ENCODE measurements around the gene TSHZ2.
"Not testable (repeated sequence)": the region's sequence is repeated elsewhere in the genome, so short reads cannot be mapped to it uniquely, and the experiment has no call there.

Gene TSHZ2

DNA sequence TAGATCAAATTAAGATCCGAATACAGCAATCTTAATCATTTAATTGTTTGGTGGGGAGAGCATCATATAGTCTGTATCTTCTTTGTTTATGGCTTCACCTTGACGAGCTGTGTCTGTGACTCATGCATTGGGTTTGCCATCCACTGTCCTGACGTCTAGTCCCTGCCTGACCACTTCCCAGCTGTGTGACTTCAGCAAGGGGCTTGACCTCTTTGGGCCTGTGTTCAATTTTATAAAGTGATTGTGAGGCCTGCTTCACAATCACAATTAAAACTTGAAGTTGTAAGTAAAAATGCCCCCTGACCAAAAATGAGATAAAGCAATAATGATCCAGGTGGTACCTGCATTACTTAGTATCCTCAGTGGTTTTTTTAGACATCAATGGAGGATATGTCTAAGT is 412.2 kb downstream of the TSHZ2 start:
- no peak for DNase-seq (ENCODE audit: low read depth)

DNA sequence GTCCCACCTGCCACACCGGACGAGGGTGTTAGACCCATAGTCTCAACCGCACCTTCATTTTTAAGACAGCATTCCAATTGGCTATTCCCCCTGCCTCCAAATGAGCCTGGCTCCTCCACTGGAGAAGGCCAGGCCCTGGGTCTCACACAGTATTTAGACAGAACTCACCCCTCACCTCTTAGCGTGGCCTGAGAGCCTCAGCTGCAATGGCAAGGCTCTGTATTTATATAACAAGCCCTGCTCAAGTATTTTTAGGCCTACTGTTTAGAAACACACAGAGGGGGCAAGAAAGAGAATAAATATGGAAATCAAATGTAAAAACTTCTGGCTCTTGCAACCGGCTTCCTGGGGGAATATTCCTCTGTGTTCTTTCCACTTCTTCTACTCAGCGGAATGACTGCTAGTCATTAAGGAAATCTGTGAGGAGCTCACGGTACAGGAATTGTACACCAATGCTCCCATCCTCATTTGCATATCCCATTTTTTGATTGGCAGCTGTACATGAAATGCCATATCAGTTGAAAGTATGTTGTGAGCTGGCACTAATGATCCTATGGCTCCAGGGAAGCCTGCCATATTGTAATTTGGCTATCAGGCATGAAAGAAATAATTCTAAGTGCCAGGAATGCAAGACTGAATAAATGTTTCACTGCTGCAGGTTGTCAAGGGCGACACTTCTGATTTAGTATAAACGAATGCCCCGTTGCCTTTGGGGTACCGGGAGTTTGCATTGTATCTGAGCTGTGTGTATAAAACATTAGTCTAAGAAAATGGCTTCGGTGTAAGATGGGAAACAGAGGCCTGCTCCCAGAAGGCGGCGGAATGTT is 414.0 kb downstream of the TSHZ2 start:
- no peak for DNase-seq (ENCODE audit: low read depth)

DNA sequence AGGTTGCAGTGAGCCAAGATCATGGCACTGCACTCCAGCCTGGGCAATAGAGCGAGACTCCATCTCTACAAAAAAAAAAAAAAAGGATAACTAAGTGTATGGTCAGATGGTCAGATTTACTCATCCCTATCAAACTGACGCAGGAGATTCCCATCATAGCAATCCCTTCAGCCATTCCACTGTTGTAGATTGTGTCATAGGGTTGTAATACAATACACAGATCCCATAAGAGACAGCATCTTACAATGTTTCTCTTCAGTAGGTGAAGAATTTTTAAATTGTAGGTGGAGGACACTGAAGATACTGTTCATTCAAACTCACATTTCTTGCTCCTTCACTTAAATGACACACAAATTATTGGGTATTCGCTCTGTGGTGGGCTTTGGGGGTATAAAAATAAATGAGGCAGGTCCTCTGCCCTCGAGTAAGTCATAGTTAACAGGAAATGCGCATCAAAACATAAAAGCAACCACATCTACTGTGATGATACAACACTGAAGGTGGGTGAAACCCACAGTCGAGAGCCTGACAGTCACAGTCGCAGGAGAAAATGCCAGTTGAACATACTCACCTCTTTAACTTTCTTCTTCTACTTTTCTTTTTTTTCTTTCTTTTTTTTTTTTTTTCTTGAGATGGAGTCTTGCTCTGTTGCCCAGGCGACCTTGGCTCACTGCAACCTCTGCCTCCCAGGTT is 416.0 kb downstream of the TSHZ2 start:
- DNase-seq (ENCODE audit: low read depth): no peak

DNA sequence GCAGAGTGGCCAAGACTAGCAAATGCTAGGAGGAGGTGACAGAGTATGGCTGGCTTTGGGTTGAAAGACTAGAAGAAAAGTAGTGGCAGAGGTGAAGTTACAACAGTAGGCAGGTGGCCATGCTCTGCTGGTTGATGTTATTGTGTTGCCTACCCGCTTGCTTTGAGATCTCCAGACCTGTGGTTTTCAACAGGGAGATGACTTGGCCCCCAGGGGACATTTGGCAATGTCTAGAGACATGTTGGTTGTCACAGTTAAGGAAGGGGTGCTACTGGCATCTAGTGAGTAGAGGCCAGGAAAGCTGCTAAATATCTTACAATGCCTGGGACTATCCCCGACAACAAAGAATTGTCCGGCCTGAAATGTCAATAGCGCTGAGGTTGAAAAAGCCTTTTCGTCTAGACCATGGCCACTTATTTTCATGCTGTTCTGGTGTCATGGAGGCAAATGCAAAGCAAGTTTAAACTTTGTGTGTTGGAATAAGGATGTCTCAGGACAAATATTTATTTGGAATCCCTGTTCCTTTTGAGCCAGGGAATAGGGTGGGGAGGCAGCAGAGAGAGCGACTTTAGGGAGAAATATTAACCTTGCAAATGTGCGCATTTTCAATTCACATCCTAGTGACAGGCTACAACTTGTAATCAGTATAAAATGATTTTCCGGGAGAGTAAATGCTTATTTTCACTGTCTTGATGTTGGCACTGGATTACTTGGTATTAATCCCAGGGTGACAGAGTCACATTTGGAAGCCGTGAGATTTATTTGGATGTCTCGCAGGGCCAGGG is 417.6 kb downstream of the TSHZ2 start:
- no peak for DNase-seq (ENCODE audit: low read depth)

DNA sequence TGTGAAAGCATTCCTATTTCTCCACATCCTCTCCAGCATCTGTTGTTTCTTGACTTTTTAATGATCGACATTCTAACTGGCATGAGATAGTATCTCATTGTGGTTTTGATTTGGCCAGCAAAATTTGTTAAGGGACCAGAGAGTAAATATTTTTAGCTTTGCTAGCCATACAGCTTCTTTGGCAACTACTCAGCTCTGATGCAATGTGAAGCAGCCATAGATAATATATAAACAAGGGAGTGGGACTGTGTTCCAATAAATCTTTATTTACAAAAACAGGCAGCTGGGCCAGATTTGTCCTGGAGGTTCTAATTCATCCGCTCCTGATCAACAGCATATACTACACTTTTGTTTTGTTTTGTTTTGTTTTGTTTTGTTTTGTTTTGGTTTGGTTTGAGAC is 418.6 kb downstream of the TSHZ2 start:
- no peak for DNase-seq (ENCODE audit: low read depth)

DNA sequence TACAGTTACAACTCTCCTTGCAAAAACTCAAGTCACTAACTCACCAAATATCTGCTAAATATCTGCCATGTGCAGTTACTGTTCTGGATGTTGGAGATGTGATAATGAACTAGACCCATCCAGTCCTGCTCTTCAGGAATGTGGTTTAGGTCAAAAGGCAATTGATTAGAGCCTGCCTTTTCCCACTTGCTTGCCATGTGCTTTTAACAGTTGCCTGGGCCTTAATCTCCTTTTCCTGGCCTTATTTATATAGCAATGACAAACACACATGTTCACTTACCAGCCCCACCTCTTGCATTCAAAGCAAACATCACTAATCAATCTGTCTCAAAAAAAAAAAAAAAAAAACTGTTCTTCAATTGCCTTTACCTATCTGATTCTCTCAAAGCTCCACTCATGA is 422.3 kb downstream of the TSHZ2 start:
- DNase-seq (ENCODE audit: low read depth): no peak

DNA sequence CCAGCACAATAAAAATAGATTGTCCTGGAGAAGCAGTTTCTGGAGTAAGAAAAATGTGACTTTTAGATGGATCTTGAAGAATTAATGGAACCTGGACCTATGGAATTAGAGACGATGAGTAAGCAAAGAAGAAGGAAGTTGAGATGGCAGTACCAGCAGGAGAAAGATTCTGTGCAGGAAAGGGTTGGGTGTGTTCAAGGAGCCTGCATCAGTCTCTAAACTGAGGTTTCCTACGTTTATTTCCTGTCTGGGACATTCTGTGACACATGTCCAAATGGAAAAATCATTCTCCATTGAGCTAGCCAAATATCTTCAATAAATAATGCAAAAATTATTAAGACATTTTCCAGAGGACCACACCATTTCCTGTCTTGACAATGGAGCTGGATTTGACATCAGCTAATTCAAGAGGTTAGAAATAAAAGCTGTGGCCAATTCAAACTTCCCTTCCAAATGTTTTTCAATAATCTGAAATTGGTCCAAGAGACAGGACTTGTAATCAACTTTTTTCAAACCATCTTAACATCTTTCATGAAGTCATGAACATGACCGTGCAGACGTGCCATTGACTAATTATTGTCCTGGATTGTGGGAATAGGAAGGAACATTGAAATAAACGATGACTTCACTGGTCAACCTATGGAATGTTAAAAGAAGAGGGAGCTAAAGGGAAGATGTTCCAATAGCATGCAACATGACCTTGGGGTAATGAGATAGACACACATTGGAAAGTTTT is 423.2 kb downstream of the TSHZ2 start:
- DNase-seq (ENCODE audit: low read depth): no peak

DNA sequence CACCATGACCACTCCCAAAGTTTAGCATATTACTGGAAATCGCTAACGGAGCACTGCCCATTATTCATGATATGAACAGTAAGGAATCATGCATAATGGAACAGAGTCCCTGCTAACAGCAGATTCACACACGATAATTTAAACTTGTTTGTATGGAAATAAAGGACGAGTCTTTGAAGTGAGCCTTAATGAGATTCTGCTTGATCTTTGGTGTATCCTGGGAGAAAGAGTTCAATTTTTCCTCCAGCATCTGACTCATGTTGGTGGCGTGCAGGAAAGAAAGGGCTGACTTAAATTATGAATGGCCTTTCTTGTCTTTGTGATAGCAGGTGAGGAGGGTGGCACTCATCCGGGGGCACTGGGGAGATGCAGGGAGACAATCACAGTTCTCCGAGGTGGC is 426.9 kb downstream of the TSHZ2 start:
- no peak for DNase-seq (ENCODE audit: low read depth)

DNA sequence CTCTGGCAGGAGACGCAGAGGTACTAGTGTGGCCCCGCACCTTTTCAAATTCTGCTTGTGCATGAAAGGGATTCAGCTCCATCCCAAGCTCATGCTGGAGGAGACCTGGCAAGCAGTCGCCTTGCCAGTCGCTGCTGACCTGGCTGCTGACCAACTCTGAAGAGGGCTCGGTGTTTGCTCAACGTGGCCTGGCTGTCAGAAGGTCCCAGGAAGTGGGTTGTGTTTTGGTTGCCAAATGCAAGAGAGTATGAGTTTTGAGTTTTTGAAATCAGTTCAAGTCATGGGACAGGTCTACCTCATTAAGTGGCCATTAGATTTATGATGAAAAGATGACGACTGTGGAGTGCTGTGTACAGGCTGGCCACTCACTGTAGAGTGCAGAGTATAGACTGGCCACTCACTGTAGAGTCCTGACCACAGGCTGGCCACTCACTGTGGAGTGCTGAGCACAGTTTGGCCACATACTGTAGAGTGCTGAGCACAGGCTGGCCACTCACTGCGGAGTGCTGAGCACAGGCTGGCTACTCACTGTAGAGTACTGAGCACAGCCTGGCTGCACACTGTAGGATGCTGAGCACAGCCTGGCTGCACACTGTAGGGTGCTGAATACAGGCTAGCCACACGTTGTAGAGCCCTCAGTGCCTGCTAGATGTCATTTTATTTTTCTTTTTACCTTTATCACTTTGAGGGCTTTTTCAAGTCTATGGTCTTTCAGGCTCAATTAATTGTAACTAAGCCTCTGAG is 427.6 kb downstream of the TSHZ2 start:
- DNase-seq (ENCODE audit: low read depth): no peak

DNA sequence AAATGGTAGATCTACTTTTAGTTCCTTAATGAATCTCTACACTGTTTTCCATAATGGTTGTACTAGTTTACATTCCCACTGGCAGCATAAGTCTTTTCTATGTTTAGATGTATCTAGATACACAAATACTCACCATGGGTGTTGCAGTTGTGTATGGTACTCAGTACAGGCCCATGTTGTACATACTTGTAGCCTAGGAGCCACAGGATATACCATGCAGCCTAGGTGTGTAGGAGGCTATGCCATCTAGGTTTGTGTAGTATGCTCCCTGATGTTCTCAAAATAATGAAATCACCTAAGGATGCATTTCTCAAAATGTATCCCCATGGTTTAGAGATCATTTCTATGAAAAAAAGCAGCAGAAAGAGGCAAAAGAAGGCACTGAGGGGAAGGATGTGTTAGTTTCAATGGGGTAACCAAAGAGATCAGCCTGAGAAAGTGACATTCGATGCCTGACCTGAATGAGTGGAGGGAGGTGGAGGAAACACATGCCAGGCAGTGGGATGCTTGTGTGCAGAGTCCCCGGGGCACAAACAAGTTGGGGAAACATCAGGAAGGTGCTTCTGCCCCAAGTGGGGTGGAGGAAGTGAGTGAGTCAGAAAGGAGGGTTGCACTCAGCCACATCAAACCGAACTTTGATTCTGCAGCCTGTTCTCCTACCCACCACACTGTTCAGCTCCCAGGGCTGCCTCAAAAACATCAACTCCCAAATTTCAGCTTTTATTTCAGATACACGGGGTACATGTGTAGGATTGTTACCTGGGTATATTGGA is 430.3 kb downstream of the TSHZ2 start:
- no peak for DNase-seq (ENCODE audit: low read depth)

DNA sequence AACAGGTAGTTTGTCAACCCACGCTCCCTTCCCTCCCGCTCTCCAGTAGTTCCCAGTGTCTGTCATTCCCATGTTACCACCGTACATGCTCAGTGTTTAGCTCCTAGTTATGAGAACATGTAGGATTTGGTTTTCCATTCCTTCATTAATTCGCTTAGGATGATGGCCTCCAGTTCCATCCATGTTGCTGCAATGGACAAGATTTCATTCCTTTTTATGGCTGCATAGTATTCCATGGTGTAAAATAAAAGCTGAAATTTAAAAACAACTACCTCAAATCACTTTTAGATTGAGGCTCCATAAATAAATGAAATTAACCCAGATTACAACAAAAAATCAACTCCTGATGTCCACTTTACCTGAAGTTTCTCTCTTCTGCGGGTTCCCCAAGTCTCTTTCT is 430.9 kb downstream of the TSHZ2 start:
- DNase-seq (ENCODE audit: low read depth): no peak

DNA sequence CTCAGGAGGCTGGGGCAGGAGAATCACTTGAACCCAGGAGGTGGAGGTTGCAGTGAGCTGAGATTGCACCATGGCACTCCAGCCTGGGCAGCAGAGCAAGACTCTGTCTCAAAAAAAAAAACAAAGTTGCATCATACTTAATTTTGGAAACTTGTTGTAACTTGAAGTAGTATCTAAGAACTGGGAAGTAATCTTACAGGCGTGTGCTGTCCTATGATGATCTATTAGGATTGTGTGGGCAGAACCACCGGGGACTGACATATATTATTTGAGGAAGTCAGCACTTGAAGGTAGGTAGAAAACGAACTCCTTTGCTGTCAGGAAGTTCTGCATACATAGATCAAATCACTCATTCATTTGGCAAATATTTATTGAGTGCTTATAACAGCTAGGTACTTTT is 433.0 kb downstream of the TSHZ2 start:
- no peak for DNase-seq (ENCODE audit: low read depth)

DNA sequence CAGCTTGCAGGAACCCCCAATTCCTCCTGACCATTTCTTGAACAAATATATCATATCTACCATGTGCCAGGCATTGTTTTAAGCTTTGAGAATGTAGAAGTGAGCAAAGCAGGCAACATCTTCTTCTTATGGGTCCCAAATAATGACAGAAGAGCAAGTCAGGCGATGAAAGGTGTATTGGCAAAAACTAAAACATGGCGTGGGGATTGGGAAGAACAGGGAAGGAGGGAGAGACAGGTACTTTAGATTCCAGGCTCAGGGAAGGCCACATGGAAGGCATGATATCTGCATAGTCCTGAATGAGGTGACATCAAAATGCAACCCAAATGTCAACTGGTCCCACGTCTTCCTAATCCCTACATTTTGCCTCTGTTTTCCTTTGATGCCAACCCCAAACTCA is 434.4 kb downstream of the TSHZ2 start:
- DNase-seq (ENCODE audit: low read depth): no peak

DNA sequence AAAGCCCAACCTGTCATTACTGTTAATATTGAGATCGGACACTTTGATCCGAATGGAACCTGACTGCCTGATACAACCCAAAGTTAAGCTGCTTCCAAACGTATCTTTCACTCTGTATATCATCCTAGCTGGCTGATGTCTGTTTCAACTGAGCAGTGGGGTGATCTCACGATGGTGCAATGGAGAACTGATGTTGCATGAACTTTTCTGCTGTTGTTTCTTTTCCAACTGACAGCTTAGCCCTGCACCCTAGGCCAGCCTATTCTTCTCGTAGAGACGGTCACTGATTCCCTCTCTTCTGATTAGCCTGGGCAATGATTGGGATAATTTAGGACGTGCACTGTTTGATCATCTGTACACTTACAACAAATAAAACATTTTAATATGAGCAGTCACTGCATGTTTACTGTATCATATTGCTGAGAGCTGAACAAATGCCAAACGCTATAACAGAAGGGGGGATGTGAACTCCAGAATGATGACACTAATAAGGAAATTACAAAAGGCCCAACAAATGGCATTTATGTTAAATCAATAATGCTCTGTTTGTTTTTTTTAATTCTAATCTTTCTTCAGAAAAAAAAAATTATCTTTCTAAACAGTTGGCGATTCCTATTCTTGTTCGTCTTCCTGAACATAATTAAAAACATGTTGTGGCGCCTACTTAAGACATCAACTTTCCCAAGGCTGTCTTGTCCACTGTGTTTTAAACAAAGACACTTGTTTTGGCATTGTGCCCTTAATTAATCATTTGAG is 436.7 kb downstream of the TSHZ2 start:
- peak; percentile 53 for DNase-seq (ENCODE audit: low read depth)

DNA sequence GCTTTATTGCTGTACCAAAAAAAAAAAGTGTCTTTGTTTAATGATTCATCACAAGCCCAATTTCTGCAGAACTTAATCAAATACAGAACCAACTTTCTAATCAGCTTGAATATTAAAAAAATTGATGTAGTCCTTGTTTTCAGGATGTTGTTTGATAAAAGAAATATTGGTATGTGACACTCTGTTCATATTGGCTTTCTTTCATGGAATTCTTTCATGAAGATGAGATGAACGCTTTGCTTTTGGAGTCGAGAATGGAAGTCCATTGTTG is 437.2 kb downstream of the TSHZ2 start:
- DNase-seq (ENCODE audit: low read depth): no peak

DNA sequence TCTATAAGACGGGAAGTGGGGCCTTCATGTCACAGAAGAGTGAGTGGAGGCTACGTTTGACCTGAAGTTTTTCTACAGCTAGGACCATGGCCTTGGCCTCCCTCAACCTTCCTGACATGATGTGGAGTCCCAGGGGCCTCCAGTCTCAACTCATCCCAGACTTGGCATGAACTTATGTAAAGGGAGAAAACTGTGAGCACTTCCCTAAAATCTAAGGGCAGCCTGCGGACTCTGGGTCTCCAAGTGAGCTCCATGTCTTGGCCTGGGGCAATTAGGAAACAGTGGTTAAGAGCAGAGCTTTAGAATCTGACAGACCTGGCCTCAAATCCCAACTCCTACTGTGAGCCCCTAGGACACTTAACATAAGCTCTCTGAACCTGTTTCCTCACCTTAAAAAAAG is 439.0 kb downstream of the TSHZ2 start:
- DNase-seq (ENCODE audit: low read depth): no peak

DNA sequence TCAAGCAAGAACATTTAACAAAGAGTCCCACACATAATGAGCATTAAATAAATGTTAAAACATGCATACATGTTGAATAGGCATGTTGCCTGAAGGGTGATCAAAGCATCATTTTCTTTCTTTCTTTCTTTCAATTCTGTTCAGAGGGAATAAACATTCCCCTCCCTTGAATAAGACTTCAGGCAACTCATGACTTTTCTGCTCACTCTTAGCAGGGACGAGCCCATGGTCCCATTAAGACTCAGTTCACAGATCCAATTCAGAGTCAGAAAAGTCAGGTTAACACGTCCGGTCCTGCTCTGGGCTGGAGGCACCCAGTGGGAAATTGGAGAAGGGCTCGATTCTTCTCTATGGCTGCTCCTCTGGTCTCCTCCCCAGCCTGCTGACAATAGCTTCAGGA is 439.7 kb downstream of the TSHZ2 start:
- no peak for DNase-seq (ENCODE audit: low read depth)

DNA sequence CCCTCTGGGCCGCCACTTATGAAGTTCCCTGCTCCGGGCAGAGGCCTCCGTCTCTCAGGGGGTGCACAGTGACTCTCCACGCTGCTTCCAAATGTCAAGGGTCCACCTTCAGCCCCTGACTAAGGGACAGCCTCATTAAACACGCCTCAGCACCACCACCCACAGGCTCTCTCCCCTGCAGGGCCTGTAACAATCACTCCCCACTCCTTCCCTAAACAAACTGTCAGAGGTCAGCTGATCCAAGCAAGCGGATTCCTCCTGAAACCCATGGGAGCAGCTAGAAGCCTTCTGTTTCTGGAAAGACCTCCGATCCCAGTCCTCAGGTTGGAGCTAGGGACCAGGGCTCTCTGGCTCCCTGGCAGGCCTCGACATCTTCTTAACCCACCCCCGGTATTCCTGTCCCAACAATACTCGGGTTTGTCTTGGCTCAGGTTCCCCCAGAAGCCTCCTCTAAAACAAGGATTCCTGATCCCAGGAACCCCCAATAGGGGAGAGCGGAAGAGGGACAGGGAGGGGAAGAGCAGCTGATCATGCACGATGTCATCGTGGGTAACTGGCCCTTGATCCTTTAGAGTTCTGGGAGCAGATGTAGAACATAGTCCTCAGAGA is 440.5 kb downstream of the TSHZ2 start:
- DNase-seq (ENCODE audit: low read depth): no peak

DNA sequence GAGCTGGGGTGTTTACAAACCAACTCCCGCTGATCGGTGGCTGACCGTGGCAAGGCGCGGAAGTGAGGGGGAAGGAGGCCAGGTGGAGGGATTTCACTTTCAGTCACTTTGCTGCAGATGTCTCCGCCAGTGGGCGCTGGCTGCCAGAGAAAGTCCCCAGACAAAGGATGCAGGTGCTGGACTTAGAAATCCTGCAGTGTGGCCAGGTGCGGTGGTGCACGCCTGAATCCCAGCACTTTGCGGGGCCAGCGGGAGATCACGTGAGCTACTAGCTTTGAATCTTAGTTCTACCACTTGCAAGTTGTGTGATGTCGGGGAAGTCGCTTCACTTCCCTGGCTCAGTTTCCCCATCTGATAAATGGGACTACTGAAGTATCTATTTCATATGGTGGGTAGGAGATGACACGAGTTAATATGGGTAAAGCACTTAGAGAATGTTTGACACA is 441.1 kb downstream of the TSHZ2 start:
- no peak for DNase-seq (ENCODE audit: low read depth)

DNA sequence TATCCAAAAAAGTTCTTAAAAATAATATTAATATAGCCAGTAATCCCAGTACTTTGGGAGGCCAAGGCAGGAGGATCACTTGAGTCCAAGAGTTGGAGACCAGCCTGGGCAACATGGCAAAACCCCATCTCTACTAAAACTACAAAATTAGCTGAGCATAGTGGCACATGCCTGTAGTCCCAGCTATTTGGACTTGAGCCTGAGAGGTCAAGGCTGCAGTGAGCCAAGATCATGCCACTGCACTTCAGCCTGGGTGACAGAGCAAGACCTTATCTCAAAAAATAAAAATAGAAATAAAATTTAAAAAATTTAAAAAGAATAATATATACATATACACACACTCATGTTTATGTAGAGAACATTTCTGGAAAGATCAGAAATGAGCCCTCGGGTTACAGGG is 441.7 kb downstream of the TSHZ2 start:
- DNase-seq (ENCODE audit: low read depth): not testable (repeated sequence)
